ENCODE results near the gene CC2D2B. TPM values are rescaled to one million over a fixed set of nuclear protein-coding genes. Genes with fewer than 3 reads are reported as not detected.

Gene CC2D2B
- total and polyA plus RNA-seq, 2 experiments from 2014 or later = 0.24 to 0.92 TPM

DNA sequence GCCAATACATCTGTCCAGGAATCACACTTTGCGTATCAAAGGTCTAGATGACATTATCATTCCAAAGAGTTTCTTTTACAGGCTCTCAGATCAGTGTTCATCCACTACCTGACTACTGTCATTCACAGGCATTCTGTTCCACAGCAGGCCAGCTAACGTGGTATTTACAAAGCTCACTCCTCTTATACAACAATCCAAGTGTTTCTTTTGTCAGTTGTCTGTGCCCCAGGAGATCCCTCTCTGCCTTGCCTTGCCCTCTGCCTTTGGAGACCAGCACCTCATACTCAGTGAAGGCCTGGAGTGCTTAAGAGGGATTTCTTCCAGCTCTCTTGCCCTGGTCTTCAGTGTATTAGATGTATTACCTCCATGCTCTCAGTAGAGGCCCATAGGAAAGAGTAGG lies 34.6 kb upstream of the CC2D2B start (continued):
- TF ChIP-seq, protein P1, sequence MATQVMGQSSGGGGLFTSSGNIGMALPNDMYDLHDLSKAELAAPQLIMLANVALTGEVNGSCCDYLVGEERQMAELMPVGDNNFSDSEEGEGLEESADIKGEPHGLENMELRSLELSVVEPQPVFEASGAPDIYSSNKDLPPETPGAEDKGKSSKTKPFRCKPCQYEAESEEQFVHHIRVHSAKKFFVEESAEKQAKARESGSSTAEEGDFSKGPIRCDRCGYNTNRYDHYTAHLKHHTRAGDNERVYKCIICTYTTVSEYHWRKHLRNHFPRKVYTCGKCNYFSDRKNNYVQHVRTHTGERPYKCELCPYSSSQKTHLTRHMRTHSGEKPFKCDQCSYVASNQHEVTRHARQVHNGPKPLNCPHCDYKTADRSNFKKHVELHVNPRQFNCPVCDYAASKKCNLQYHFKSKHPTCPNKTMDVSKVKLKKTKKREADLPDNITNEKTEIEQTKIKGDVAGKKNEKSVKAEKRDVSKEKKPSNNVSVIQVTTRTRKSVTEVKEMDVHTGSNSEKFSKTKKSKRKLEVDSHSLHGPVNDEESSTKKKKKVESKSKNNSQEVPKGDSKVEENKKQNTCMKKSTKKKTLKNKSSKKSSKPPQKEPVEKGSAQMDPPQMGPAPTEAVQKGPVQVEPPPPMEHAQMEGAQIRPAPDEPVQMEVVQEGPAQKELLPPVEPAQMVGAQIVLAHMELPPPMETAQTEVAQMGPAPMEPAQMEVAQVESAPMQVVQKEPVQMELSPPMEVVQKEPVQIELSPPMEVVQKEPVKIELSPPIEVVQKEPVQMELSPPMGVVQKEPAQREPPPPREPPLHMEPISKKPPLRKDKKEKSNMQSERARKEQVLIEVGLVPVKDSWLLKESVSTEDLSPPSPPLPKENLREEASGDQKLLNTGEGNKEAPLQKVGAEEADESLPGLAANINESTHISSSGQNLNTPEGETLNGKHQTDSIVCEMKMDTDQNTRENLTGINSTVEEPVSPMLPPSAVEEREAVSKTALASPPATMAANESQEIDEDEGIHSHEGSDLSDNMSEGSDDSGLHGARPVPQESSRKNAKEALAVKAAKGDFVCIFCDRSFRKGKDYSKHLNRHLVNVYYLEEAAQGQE (IDR thresholded peaks at IDR 0.05; ENCODE audit: unreplicated experiment) = no peak
- TF ChIP-seq EZH2 (IDR thresholded peaks at IDR 0.05; ENCODE audit: low read depth, unreplicated experiment) = no peak
- TF ChIP-seq JUNB (IDR thresholded peaks at IDR 0.05; ENCODE audit: unreplicated experiment) = no peak
- no peak for TF ChIP-seq POLR2AphosphoS5 (IDR thresholded peaks at IDR 0.05; ENCODE audit: low read depth)
- no peak for TF ChIP-seq EZH2phosphoT487 (IDR thresholded peaks at IDR 0.05; ENCODE audit: unreplicated experiment)
- TF ChIP-seq, protein P2, sequence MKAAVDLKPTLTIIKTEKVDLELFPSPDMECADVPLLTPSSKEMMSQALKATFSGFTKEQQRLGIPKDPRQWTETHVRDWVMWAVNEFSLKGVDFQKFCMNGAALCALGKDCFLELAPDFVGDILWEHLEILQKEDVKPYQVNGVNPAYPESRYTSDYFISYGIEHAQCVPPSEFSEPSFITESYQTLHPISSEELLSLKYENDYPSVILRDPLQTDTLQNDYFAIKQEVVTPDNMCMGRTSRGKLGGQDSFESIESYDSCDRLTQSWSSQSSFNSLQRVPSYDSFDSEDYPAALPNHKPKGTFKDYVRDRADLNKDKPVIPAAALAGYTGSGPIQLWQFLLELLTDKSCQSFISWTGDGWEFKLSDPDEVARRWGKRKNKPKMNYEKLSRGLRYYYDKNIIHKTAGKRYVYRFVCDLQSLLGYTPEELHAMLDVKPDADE (IDR thresholded peaks at IDR 0.05) = no peak

DNA sequence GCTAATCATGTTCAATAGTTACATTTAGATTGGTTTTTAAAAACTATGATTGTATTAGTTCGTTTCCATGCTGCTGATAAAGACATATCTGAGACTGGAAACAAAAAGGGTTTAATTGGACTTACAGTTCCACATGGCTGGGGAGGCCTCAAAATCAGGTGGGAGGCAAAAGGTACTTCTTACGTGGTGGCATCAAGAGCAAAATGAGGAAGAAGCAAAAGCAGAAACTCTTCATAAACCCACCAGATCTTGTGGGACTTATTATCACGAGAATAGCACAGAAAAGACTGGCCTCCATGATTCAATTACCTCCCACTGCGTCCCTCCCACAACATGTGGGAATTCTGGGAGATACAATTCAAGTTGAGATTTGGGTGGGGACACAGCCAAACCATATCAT lies 34.1 kb upstream of the CC2D2B start:
- Histone ChIP-seq H3F3A (replicated peaks; ENCODE audit: low read depth) (no peaks in the 10 kb centered on the region), H4K20me1 (replicated peaks; ENCODE audit: insufficient read depth) (no peaks in the 10 kb centered on the region), H3K79me2 (replicated peaks; ENCODE audit: insufficient read depth) (no peaks in the 10 kb centered on the region), H2AFZ (no peak overlapping the region), H3K27ac (ENCODE audit: low read depth) (no peak overlapping the region), H3K9me2 (ENCODE audit: insufficient read depth) (no peaks in the 10 kb centered on the region), H3K36me3 (ENCODE audit: insufficient read depth) (no peaks in the 10 kb centered on the region; the same call in none of the 2 replicates), H3K4me3 (no peak overlapping the region), H3K27me3 (ENCODE audit: insufficient read depth) (no peaks in the 10 kb centered on the region), H3K4me1 (ENCODE audit: insufficient read depth) (no peaks in the 10 kb centered on the region), H3K4me2 (no peak overlapping the region)
- no peak for DNase-seq (ENCODE audit: low spot score)
- no peak overlapping the region for H3K27ac Mint-ChIP-seq
- peaks cover 25% of the 10 kb centered on the region for H3K9me3 Mint-ChIP-seq
- no peaks in the 10 kb centered on the region for H3K4me1 Mint-ChIP-seq
- H3K4me3 Mint-ChIP-seq = no peak overlapping the region
- no peaks in the 10 kb centered on the region for H3K27me3 Mint-ChIP-seq (ENCODE audit: insufficient read depth, low read depth, poor library complexity)
- peaks cover 47% of the 10 kb centered on the region for H3K36me3 Mint-ChIP-seq (ENCODE audit: low read depth)
- no peak for ATAC-seq
- TF ChIP-seq, protein P2 (IDR thresholded peaks at IDR 0.05) = no peak
- TF ChIP-seq ZNF331 (CRISPR knock-in tag; IDR thresholded peaks at IDR 0.05; ENCODE audit: low read depth) (no peak), POLR2AphosphoS5 (IDR thresholded peaks at IDR 0.05; ENCODE audit: low read depth) (no peak), JUNB (IDR thresholded peaks at IDR 0.05; ENCODE audit: unreplicated experiment) (no peak), EZH2phosphoT487 (IDR thresholded peaks at IDR 0.05; ENCODE audit: unreplicated experiment) (no peak), STAT1 (IDR thresholded peaks at IDR 0.05; ENCODE audit: unreplicated experiment) (no peak), EZH2 (IDR thresholded peaks at IDR 0.05; ENCODE audit: low read depth, unreplicated experiment) (no peak), CREB1 (CRISPR knock-in tag; IDR thresholded peaks at IDR 0.05; ENCODE audit: low read depth) (no peak), ZNF114 (CRISPR knock-in tag; IDR thresholded peaks at IDR 0.05) (no peak), NANOG (IDR thresholded peaks at IDR 0.05; ENCODE audit: borderline replicate concordance) (no peak)
- TF ChIP-seq, protein P1 (IDR thresholded peaks at IDR 0.05; ENCODE audit: unreplicated experiment) = no peak
- TF ChIP-seq, protein P3, sequence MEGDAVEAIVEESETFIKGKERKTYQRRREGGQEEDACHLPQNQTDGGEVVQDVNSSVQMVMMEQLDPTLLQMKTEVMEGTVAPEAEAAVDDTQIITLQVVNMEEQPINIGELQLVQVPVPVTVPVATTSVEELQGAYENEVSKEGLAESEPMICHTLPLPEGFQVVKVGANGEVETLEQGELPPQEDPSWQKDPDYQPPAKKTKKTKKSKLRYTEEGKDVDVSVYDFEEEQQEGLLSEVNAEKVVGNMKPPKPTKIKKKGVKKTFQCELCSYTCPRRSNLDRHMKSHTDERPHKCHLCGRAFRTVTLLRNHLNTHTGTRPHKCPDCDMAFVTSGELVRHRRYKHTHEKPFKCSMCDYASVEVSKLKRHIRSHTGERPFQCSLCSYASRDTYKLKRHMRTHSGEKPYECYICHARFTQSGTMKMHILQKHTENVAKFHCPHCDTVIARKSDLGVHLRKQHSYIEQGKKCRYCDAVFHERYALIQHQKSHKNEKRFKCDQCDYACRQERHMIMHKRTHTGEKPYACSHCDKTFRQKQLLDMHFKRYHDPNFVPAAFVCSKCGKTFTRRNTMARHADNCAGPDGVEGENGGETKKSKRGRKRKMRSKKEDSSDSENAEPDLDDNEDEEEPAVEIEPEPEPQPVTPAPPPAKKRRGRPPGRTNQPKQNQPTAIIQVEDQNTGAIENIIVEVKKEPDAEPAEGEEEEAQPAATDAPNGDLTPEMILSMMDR (conservative IDR thresholded peaks at IDR 0.05; ENCODE audit: low read depth in 2 of 2) = no peak

All from GM23338 (cell line).